Neural cell (in vitro differentiated cells): ENCODE results near the gene PODXL2.

ENCODE experiments used
- MXI1 ChIP-seq: fragments of 450-650 bp; conservative IDR thresholded peaks from 2 replicates; pipeline ENCODE4 v1.6.1; 2014; ENCODE audit warnings: antibody characterized with exemption, mild to moderate bottlenecking; ENCODE audit not compliant: poor library complexity, severe bottlenecking
- RAD21 ChIP-seq: fragments of 450-650 bp; conservative IDR thresholded peaks from 2 replicates; pipeline ENCODE4 v1.6.1; 2014; ENCODE audit warnings: antibody characterized with exemption, mild to moderate bottlenecking, moderate library complexity
- TAF1 ChIP-seq: IDR thresholded peaks from 2 replicates; pipeline ENCODE4 v1.6.1; 2012; ENCODE audit warnings: low read depth
- TF ChIP-seq, protein P1 (sequence below): fragments of 450-650 bp; IDR thresholded peaks from 2 replicates; pipeline ENCODE4 v1.5.1; 2014; ENCODE audit warnings: antibody characterized with exemption, mild to moderate bottlenecking, moderate library complexity; ENCODE audit not compliant: poor library complexity, severe bottlenecking

DNA sequence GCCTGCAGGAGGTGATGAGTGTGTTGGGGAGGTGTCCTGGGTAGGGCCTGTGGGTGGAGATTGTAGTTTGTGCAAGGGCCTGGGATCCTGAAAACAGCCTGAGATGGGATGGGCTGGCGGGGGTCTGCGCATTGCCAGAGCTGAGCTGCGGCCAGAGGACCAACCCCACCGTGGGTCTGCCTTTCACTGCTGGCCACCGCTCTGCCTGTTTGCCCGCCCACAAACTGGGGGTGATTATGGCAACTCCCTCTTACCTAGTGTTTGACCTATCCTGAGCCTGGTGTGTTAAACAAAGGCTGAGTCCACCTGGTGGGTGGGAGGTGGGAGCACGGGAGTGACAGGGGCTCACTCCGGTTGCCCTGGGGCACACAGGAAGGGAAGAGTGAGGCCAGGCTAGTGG is 53.6 kb downstream of the PODXL2 start:
- TF ChIP-seq RAD21: no peak
- TF ChIP-seq, protein P1, sequence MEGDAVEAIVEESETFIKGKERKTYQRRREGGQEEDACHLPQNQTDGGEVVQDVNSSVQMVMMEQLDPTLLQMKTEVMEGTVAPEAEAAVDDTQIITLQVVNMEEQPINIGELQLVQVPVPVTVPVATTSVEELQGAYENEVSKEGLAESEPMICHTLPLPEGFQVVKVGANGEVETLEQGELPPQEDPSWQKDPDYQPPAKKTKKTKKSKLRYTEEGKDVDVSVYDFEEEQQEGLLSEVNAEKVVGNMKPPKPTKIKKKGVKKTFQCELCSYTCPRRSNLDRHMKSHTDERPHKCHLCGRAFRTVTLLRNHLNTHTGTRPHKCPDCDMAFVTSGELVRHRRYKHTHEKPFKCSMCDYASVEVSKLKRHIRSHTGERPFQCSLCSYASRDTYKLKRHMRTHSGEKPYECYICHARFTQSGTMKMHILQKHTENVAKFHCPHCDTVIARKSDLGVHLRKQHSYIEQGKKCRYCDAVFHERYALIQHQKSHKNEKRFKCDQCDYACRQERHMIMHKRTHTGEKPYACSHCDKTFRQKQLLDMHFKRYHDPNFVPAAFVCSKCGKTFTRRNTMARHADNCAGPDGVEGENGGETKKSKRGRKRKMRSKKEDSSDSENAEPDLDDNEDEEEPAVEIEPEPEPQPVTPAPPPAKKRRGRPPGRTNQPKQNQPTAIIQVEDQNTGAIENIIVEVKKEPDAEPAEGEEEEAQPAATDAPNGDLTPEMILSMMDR: no peak
- no peak for TF ChIP-seq TAF1
- TF ChIP-seq MXI1: no peak
